Activated CD8-positive, alpha-beta memory T cell treated with anti-CD3 and anti-CD28 coated beads, Interleukin-2, amount 50 U/mL, for 4 hours (primary cell): ENCODE data around the gene EXOC4.

ENCODE experiments used
- DNase-seq: peaks from one replicate; pipeline ENCODE4 v3.0.0-alpha.2; 2020

The EXOC4 gene

DNA sequence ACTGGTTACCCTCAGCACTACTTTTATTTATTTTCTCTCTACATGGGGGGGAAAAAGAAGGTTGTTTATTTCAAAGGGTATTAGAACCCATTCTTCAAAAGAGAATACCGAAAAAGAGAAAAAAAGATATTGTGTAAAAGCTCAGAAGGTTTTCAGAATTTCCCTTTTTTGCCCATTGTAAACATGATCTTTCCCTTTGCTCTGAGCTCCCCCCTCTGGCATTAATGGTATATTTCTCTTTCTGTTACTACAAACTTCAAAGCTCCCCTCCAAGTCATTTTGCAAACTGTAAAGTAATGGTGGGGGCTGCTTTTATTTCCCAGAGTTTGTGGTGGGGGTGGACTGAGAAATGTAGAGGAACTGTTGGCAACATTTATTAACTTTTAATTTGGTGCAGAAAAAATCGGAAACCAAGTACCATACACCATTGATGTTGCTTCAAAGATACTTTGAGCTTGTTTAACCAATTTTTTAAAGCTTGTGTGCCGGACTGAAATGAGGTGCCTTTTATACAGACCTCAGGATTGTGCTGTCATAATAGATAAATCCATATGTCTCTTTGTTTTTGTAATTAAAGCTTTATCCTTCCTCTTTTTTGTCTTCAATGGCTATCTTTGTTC, 181.5 kb downstream of the EXOC4 start:
- DNase-seq: no peak

DNA sequence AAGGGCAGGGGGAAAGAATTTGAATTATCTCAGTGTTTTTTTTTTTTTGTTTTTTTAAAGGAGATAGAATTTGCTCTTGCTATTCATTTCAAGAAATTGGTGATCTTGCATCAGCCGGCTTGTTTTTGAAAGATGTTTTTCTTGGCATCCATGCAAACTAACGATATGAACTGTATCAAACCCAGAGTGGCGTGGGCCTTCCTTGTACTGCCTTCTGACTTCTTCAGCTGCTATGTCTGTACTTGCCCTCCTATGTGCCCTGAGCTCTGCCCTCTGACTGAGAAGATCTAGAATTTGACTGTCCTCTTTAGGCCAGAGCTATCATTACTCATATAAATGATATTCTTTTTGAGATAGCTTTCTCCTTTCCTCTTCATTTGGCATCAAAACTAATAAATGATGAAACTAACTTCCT, 183.1 kb downstream of the EXOC4 start:
- no peak for DNase-seq

DNA sequence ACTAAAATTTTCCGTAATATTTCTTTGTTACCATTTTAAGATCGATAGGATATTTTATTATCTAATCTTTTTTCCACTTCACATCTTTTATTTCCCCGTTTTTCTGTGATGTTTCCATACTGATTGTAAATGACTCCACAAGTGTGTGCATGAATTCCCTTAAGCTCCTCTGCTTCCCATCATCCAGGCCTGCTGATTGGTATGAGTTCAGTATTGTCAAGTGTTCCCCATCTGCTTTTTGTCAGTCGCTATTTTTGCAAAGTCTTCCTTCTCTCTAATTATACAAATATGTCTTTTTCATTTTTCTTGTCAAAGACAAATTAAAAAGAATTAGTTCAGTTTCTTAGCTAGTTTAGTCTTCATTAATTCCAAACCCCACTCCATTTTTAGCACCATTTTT, 184.7 kb downstream of the EXOC4 start:
- no peak for DNase-seq

DNA sequence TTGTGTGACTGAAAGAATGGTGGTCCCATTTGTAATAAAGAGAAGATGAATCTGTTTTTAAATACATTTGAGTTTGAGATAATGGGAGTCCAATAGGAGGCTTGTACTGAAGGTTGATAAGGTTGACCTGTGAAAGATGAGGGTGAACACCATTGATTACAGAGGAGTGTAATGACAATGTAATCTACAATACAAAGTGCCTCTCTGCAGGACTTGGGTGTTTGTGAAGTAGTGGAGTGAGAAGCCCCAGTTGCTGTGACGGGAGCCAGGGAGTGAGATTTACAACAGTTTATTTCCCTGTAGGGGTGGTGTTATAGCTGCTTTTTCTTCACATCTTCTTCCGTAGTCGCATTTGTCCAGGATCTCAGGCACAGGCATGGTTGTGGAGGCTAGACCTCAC, 189.9 kb downstream of the EXOC4 start:
- no peak for DNase-seq

DNA sequence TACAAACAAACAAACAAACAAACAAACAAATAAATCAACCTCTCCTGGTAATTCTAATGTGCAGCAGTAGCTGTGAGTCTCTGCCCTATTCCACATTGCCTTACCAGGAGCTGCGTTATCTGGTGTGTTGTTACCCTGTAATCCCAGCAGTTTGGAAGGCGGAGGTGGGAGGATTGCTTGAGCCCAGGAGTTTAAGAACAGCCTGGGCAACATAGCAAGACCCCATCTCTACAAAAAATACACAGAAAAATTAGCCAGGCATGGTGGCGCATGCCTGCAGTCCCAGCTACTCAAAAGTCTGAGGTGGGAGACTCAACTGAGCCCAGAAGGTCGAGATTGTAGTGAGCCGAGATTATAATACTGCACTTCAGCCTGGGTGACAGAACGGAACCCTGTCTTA, 192.7 kb downstream of the EXOC4 start:
- DNase-seq: no peak

DNA sequence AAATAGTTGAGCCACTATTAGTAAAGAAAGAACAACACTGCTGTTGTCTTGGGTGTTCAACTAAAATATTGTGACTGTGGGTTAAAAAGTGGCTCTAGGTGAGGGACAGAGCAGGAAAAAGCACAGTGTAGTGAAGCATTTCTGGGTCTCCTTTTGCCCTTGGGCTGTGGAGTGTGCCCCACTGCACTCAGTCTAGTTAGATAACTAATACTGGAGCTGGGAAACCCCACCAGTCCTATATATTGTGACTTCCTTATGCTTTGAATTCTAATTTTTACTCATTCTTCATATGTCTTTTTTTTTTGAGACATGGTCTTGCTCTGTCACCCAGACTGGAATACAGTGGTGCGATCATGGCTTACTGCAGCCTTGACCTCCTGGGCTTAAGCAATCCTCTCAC, 195.1 kb downstream of the EXOC4 start:
- no peak for DNase-seq

DNA sequence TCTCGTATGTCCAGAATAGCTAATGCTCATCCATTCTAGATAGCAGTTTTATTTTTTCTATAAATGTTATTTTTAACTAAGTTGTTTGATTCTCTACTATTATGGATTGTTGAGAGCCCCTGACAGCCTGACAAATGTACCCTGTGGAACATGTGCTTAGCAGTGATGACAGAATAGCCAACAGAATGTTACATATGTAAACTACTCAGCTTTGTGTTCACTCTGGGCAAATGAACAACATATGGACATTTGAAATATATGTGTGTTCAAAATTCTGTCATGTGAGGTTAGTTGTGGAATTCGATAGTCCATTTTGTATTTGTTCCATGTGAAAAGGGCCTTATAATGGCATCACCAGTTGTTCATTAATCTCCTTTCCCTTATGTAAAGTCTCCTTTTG, 199.7 kb downstream of the EXOC4 start:
- DNase-seq: no peak

DNA sequence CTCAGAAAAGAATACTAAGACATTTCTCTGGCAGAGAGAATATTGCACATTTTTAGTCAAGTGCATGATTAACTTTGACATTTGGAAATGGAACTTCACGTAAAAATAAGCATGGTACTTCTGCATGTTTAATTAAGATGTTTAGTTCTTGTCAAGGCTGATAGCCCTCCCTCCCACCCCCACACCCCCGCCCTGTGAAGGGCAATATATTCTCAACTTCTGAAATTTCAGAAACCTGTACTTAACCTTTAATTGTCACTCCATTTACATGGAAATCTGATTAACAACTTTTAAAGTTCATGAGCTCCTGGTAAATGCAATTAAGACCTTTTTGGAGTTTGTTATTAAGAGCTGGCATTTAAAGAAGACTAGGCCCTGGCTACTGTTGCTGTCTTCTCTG, 205.8 kb downstream of the EXOC4 start:
- DNase-seq: no peak

DNA sequence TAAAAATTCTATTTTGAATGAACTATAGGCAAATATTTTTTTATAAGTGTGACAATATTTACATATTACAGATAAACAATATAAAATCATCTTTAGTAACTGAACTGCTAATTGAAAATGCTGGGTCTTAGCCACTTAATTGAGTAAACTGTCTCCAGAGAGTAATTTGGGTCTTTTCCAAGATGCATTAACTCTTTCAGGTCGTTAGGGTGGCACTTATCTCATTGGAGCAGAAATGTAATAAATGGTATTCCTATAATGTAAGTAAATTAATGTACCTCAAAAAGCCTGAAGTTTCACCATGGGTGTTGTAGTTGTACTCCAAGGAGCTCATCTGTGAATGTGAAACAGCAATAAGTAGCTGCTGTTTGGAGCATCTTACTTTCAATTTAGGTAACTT, 208.5 kb downstream of the EXOC4 start:
- no peak for DNase-seq

DNA sequence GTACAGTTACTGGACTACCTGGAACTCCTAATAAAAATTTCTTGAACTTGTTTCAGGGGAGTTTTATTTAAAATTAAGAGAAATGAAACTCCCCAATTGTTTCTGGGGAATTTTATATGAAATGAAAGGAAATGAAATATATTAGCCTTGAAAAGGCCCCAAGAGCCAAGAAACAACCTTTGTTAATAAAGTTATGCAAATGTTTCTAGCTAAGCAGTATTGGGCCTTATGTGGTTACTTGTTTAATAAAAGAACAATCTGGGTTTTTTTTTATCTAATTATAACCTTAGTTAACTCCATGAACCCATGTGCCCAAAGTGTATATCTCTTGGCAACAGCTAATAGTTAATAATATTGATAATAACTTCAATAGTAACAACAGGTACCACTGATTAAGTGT, 222.8 kb downstream of the EXOC4 start:
- no peak for DNase-seq

DNA sequence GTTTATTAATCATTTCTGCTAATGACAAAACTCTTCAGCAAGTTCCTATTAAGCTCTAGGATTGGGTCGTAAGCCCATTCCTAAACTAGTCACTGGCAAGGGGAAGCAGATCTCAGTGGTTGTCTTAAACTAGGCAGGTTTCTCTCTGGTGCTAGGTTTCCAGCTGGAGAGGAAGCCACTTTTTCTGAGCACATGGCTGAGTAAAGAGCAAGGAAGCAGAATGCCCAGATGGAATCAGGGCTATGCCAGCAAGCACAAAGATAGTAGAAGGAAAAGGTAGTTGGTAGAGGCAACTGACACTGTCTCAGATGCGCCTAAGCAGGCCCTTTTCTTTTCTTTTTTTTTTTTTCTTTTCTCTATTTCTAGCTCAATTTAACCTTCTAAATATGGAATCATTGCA, 224.9 kb downstream of the EXOC4 start:
- no peak for DNase-seq

DNA sequence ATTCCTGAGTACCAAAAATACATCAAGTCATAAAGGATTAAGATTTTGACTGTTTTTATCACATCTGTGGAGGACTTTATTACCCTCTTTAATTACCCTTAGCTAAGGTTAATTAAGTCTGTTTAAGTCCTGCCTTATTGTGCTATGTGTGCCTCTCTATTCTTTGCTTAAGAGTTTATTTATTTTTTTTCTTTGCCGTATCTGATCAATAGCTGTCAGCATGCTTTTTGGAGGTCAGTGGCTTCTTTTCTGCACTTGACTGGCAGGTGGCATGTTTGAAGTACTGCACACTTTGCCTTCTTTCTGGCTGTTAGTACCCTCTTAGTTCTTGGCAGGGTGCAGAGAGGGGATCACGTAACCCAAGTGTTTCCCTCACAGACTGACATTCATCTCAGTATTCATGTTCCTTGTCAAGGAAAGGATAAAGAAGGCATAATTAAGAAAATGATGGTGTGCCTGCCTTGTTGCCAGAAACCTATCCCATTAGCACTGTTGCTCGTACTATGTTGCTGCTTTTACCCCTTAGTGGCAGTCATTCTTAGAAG, 225.8 kb downstream of the EXOC4 start:
- no peak for DNase-seq

DNA sequence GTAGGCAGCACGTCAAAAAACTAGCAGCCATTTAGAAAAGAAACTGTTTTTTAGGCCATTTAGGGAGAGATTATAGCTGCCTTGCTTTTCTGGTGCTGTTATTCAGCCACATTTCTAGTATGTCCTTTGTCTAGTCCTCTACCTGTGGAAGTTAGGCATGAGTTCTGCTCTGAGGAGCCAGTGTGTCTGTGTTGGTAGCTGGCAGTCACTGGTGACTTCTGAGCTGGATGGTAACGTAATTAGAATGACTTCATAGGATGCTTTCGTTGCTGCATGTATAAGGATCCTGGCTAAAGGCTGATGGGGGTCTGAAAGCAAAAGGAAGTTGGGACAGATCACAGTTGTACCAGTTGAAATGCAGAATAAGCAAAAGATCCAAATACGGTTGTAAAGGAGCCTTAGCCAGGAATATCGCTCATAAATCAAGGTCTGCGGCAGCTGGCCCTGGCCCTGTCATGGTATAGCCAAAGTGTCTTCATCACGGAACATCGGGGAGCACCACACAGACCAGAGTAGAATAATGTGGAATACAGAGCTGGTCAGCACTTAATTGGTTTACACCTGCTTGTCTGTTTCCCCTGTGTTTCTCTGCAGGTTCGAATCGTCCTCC, 226.7 kb downstream of the EXOC4 start:
- DNase-seq: no peak

DNA sequence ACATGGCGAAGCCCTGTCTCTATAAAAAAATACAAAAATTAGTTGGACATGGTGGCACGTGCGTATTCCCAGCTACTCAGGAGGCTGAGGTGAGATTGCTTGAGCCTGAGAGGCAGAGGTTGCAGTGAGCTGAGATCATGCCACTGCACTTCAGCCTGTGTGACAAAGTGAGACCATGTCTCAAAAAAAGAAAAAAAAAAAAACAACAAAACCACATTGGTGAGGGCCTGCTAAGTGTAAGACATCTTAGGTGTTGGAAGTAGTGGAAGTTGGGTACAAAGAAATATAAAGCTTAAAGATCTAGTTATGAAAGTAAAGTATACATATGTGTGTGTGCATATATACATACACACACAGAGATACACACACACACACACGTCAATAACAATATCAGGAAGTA, 228.0 kb downstream of the EXOC4 start:
- DNase-seq: no peak

DNA sequence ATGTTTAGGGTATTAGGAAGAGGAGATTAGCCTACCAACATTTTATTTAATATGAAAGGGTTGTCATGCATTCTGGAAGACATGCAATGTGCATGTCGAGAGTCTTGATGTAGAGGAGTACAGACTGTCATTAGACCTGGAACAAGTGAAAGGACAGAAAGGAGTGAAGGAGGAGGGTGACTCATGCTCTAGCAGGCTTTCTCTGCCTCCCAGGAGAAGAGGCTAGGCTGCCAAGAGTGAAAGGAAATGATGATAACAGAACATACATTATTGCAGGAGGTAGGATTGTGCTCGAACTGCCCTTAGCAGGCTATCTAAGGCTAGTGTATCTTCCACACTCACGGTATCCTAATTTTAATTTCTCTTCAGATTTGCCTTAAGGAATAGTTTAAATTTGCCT, 228.8 kb downstream of the EXOC4 start:
- no peak for DNase-seq

DNA sequence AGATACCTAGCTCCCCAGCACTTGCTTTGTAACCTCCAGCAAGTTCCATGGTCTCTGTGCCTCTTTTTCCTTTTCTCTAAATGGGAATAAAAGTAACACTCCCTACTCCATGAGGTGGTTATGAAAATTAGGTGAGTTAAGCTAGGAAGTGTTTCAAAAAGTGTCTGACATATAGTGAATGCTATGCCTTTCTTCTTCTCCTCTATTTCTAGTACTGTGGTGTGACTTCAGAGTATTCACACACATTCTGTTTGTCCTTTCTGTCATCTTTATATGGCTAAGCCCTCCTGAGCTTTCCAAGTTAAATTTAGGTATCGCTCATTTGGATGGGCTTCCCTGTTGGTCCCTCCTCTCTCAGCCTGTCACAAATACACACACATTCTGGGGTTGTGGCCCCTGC, 229.7 kb downstream of the EXOC4 start:
- no peak for DNase-seq

DNA sequence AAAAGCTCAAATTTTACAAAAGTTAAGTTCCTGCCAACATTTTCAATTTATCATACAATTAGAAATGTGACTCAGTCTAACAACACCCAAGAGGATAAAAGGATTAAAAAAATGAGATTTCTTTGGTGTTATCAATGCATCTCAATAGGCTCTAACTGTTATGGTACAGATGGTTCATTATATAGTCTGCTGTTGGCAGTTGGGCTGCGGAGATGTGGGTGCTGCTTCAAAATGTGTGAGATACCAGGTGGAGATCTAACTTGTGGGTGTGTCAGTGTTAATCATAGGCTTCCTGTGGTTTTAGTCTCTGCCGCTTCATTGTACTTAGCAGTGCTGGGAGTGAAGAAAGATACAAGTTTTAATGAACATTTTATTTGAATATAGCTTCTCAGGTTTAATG, 231.2 kb downstream of the EXOC4 start:
- DNase-seq: peak; percentile 32

DNA sequence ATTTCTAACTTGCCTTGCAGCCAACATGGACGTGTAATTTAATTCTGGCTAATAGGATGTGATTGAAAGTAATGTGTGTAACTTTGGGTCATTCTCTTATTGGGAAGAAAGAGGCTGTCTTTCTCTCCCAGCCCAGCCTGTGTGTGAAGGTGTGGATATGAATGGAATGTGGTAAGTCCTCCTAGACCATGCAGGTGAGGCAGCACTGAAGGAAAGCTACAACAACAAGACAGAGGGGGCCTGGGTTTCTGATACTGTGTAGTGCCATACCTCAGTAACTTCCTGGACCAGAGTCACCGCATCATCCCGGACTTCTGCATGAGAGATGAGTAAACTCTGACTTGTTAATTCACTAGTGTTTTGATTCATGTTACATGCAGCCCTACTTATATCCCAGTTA, 237.0 kb downstream of the EXOC4 start:
- no peak for DNase-seq

DNA sequence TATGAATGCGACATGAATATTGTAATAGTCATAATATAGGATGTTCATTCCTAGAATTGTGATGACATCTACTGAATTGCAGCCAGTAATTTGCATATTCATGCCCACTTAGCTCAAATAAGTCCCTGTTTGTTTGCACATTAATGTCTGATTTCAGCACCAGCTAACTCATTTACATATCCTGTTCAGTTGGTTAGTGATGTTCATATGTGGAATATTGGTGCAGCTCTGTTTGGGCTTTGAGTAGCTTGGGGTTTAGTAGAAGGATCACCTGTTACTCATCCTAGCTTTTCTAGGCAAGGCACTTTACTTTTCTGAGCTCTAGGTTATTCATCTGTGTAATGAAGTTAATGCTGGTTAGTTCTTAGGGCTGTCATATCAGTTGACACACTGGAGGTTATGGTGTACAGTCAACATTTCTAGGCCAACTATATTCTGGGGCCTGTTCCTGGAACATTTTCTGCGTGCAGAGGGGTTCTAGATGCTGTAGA, 238.4 kb downstream of the EXOC4 start:
- no peak for DNase-seq

DNA sequence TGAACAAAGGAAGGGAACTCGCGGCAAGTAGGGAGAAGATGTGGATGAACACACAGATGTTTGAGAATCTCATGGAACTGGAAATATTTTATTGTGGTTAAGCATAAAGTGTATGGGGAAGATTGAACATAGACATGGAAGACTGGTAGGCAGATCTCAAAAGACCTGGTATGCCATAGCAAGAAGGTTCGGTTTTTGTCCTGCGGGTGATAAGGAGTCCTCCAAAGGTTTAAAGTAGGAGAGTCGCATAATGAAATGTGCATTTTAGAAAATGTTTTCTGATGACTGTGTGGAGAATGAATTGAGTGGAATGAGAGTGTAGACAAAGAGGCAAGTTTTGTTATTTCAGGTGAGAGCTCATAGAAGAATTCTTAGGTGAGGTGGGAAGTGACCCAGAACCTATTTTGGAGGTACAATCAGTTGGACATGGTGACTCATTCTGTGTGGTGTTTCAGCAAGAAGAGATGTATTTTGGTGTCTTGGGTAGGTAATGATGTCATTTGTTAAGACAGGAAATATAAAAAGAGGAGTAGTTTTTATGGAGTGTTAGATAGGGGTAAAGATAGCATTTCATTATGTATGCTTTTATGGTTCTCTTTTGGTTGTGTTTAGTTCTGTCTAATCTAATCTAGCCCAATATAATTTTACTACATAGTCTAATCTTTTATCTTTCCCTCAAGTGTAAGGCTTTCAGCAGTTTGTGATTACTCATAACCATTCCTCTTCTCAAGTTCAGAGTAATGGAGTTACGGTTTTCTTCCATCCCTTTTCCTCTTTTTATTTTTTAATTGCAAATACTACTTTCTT, 239.2 kb downstream of the EXOC4 start:
- DNase-seq: no peak

DNA sequence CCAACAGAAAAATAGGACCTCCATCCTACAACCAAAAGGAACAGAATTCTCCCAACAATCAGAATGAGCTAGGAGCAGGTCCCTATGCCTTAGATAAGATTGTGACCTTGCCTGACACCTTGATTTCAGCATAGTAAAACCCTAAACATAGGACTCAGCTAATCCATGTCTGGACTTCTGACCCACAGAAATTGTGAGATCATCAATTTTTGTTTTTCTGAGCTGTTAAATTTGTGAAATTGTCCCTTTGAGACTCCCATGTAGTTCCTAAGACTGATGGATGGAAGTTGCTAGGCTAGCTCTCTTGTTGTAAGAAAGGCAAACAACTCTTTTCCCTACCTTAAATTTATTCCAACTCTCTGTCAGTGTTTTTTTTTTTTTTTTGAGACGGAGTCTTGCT, 244.2 kb downstream of the EXOC4 start:
- no peak for DNase-seq

DNA sequence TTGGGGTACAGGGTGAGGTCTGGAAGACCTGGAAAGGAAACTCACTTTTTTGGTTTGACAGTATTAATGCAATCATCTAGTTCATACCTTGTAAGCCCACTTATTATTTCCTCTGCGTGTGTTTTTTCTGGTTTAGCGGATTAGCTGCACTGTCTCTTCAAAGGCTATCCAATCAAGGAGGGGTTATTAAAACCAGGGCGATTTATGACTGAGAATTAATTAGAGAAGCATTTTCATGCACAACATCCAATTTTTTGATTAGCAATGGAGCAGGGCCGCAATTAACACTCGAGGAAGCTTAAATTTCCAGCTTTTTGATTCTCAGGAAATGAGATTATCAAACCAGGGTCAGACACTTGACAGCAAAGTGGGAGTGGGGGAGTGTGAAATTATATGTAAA, 248.9 kb downstream of the EXOC4 start:
- DNase-seq: no peak

DNA sequence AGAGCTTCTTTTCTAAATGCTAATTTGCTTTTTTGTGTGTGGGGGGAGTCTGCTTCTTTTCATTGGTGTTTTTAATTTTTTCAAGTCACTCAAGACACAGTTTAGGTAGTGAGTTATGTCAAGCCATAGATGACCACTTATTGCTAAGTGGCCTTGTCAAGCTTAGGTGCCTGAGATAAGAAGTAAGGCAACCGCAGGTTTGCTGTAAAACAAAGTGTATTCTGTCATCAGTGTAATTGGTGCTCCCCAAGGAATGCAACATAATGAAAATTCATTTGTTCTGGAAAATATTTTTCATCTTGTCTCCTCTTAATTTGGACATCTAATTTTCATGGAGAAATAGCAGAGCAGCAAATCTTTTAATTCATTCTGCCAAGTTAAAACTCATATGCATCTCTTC, 249.6 kb downstream of the EXOC4 start:
- DNase-seq: no peak

DNA sequence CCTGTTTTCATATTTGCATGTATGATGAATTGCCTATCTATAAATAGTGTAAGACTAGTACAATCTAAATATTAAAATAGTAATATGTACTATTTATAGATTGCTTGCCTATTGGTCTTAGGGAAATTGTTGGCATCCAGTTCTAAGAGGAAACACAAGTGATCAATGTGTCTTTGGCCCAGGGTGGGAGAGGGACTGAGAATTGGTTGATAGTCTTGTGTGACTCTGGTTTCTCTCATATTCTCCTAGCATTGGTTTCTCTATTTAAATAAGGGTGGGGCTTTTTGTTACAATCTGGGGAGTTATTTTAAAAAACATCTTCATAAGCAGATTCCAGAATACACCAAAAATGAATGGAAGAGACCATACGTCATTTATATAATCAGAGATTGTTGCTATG, 250.1 kb downstream of the EXOC4 start:
- no peak for DNase-seq
